Middle frontal gyrus (tissue), 1 donor: ENCODE data around the gene ITGAD.
A peak's percentile ranks its signal among the peaks of the same experiment; 100 is the strongest.

Source experiments
- DNase-seq: peaks from one replicate; pipeline ENCODE4 v3.0.0-alpha.2; 2015; ENCODE audit warnings: low spot score; ENCODE audit errors: extremely low spot score

The ITGAD gene

DNA sequence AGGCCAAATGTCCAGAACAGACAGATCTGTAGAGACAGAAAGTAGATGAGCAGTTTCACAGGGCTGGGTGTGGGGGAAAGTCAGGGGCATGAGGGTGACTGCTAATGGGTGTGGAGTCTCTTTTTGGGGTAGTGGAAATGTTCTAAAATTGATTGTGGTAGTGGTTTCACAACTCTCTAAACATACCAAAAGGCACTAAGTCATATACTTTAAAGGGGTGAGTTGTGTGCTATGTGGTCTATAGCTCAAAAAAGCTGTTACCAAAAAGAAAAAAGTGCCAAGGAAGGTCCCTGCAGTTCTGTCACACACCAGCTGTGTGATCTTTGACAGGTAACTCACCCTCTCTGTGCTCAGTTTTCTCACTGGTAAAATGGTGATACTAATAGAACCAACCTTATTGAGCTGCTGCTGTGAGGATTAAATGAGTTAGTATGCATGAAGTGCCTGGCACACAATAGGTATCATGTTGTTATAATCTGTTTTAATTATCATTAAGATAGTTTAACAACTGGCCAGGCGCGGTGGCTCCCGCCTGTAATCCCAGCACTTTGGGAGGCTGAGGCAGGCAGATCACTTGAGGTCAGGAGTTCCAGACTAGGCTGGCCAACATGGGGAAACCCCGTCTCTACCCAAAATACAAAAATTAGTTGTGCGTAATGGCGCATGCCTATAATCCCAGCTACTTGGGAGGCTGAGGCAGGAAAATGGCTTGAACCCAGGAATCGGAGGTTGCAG is 27.8 kb upstream of the ITGAD start:
- DNase-seq = no peak

DNA sequence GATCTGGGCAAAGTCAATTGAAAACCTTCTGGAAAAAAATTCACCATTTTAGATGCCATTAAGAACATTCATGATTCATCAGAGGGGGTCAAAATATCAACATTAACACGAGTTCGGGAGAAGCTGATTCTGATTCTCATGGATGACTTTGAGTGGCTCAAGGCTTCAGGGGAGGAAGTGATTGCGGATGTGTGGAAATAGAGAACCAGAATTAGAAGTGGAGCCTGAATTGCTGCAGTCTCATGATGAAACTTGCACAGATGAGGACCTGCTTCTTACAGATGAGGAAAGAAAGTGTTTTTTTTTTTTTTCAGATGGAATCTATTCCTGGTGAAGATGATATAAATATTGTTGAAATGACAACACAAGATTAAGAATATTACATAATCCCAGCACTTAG is 25.3 kb upstream of the ITGAD start:
- DNase-seq = no peak

DNA sequence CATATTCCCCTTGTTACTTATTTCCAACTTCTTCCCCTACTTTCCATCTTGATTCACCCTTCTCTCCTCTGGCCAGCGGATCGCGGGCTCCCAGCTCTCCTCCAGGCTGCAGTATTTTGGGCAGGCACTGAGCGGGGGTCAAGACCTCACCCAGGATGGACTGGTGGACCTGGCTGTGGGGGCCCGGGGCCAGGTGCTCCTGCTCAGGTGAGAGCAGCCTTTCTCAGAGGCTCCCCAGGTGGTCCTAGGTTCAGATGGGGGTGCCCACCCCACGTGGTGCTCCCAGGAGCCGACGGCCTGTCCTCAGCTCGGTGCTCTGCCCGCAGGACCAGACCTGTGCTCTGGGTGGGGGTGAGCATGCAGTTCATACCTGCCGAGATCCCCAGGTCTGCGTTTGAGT is 22.1 kb upstream of the ITGAD start:
- no peak for DNase-seq

DNA sequence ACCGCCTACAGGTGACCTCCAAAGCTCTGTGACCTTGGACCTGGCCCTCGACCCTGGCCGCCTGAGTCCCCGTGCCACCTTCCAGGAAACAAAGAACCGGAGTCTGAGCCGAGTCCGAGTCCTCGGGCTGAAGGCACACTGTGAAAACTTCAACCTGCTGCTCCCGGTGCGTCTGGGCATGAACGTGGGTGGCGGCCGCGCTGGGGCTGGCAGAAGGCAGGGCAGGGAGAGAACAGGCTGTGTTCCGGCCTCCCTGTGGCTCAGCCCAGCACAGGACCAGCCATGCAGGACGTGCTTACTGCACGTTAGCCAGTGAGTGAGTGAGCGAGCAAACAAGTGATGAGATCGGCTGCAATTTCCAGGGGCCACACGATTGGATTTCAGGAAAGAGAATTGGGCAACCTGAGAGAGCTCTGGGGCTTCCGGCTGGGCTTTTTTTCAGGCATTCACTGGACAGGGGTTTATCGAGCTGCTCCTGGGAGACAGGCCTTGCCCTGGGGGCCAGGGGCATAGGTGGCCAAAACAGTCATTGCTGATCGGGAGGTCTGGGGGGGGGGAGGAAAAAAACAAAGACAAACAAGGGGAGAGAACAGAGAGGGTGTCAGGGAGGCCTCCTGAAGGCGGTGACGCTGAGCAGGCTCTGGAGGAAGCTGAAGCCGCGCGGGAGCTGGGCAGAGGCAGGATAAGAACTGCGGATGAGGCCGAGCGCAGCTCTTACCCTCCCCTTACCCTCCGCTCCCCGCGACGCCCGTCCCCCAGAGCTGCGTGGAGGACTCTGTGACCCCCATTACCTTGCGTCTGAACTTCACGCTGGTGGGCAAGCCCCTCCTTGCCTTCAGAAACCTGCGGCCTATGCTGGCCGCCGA is 21.3 kb upstream of the ITGAD start:
- DNase-seq = no peak

DNA sequence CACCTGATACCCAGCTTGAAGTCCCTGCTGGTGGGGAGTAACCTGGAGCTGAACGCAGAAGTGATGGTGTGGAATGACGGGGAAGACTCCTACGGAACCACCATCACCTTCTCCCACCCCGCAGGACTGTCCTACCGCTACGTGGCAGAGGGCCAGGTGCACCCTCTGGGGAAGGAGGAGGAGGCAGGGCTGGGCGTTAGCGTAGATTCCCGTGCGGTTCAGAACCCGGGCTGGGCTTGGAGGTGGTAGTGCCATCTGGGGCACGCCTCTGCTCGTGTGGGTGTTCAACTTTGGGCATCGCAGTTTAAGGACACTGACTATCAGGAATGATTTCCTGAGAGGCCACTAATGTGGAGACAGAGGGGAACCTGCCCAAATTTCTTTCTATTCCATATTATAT is 19.9 kb upstream of the ITGAD start:
- no peak for DNase-seq

DNA sequence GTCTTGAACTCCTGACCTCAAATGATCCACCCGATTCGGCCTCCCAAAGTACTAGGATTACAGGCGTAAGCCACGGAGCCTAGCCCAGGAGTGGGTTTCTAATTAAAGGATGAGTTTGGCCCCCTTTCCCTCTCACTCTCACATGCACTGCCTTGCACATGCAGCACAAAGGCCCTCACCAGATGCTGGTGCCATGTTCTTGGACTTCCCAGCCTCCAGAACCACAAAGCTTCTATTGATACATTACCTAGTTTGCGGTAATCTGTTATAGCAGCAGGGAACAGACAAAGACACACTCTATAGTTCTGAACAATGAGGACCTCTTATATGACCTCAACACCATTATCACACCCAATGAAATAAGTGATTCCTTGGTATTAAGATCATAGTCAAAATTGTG is 17.9 kb upstream of the ITGAD start:
- DNase-seq = no peak

DNA sequence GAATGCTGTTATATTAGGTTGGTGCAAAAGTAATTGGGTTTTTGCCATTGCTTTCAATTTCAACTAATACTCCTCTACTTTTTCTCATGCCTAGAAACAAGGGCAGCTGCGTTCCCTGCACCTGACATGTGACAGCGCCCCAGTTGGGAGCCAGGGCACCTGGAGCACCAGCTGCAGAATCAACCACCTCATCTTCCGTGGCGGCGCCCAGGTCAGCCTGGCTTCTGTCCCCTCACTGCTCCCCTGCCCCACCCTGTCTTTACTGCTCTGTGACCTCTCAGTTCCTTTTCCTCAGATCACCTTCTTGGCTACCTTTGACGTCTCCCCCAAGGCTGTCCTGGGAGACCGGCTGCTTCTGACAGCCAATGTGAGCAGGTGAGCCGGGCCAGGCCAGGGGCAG is 16.4 kb upstream of the ITGAD start:
- DNase-seq = no peak

DNA sequence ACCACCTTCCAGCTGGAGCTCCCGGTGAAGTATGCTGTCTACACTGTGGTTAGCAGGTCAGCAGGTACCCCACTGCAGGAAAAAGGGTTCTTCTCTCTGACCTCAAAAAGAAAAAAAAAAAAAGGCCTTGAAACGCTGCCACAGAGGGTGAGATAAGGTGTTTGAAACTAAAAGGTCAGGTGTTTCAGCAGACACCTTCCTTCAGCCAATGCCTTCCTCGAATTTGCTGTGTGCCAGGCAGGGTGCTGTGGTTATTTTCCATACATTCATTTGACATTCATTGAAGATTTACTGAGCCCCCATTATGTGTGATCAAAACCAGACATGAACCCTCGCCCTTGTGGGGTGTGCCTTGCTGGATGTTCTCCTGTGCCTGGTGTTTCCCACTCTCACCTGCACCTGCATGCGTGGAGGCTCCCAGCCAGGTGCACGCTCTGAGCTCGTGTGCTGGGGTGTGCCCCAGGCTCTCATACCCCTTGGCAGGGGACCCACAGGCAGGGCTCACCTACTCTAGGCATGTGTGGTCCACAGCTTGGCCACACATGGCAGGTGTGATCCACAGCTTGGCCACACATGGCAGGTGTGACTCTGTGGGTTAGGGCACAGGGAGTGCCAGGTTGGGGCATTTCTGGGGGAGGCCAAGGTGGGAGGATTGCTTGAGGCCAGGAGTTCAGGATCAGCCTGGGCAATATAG is 15.8 kb upstream of the ITGAD start:
- DNase-seq = no peak

DNA sequence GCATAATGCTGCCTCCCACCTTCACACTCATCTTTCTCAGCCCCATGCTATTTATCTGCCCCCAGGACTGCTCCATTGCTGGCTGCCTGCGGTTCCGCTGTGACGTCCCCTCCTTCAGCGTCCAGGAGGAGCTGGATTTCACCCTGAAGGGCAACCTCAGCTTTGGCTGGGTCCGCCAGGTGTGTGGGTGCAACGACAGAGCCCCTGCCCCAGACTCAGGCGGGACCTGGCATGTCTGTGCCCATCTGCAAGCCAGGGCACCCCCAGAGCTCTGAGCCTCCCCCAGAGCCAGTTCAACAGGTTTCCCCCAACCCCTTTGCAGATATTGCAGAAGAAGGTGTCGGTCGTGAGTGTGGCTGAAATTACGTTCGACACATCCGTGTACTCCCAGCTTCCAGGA is 12.9 kb upstream of the ITGAD start:
- no peak for DNase-seq

DNA sequence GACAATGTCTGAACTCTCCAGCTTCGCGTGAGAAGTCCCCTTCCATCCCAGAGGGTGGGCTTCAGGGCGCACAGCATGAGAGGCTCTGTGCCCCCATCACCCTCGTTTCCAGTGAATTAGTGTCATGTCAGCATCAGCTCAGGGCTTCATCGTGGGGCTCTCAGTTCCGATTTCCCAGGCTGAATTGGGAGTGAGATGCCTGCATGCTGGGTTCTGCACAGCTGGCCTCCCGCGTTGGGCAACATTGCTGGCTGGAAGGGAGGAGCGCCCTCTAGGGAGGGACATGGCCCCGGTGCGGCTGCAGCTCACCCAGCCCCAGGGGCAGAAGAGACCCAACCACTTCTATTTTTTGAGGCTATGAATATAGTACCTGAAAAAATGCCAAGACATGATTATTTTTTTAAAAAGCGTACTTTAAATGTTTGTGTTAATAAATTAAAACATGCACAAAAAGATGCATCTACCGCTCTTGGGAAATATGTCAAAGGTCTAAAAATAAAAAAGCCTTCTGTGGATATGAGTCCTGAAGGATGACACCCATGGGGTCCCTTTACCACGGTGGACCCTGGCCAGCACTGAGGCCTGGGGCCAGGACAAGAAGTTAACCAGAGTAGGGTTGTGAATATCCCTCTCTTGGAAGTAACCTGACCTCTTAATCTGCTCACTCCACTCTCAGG is 10.5 kb upstream of the ITGAD start:
- DNase-seq = no peak

DNA sequence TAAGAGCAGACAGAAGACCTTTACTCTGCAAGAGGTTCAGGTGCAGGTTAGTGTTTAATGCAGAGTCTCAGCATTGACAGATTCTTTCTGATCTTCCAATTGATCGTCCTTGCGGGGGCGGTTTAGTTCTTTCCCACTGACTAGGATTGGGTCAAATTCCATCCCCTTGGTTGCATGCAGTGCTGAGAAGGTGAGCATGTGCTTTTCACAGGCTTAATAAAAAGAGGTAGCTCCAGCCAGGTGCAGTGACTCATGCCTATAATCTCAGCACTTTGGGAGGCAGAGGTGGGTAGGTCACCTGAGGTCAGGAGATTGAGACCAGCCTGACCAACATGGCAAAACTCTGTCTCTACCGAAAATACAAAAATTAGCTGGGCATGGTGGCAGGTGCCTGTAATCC is 7.5 kb upstream of the ITGAD start:
- no peak for DNase-seq

DNA sequence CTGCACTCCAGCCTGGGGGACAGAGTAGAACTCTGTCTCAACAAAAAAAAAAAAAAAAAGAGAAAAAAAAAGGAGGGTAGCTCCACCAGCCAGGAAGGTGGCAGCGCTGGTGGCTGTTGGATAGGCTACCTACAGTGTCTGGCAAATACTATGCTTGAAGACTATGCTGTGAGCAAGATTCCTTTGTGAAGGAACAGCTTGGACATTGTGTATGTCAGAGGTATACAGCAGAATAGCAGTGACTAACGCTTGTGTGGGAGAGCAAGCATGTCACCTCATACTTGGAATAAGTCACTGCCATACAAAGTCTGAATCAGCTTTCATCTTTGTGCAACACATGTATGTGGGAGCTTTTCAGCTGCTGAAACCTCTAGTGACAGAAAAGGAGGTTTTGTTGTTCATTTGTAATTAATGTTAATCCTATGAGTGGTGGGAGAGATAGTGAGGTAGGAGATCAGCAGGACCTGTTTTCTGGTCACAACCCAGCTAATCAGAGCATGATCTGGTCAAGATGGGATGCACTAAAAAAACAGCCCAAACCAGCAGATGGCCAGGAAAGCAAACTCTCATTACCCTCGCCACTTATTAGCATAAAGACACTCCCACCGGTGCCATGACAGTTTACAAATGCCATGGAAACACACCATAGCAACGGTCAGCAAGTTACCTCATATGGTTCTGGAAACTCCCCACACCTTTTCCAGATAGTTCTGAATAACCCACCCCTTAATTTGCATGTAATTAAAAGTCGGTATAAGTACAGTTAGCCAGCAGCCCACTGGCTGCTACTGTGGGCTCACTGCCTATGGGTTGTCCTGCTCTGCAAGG is 6.8 kb upstream of the ITGAD start:
- peak; percentile 18 for DNase-seq

DNA sequence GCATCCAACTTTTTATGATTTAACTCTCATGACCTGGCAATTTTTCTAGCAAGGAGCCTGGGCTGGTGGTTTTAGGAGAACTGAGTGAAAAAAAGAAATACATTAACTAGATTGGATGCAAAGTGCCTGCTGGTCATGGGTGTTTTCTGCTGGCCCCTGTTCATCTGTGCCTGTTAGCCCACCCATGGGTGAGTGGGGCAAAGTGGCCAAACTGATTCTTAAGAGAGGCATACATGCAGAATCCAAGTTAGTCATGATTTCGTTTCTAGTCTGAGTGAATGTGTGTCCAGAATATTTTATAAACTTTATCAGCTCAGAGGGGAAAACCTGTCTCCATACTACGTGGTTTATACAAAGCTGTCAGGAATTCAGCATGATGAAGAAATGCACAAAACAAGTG is 4.6 kb upstream of the ITGAD start:
- no peak for DNase-seq

DNA sequence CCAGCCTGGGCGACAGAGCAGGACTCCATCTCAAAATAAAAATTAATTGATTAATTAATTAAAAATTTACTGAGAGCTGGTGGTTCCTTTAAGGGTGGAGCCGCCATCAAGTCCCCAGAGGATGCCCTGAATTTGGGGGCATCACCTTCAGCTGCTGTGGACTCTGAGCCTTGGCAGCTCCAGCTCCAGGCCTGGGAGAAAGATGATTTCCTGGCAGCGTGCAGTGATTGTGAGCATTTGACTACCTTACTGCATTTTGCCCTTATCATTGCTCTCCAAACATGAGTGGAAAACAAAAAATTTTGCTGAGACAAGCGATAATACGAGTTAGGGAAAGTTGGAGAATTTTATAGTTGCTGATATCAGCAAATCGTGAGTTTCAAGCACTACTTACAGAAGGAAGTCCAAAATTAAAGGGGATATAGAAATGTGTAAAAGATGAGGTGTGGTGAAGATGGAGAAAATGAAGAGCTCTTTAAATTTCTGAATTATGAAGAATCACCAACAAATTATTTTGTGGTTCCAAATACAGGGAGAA is 2.6 kb upstream of the ITGAD start:
- no peak for DNase-seq

DNA sequence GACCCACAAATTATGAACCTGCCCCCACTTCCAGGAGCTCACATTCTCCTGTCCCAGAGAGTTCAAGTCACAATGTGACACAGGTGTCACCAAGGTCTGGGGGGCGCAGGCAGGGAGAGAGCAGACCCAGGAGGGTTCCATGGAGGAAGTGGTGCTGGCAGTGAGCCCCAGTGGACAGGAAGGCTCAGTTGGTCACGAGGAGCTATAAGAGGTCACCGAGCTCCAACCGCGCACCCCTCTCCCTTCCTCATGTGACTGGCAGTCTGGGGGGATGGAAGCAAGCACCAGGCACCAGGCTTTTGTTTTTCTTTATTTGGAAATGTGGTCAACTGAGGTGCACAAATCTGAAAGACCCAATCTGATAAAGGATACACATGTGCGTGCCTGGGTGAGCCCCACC is 2.5 kb downstream of the ITGAD start:
- DNase-seq = no peak

DNA sequence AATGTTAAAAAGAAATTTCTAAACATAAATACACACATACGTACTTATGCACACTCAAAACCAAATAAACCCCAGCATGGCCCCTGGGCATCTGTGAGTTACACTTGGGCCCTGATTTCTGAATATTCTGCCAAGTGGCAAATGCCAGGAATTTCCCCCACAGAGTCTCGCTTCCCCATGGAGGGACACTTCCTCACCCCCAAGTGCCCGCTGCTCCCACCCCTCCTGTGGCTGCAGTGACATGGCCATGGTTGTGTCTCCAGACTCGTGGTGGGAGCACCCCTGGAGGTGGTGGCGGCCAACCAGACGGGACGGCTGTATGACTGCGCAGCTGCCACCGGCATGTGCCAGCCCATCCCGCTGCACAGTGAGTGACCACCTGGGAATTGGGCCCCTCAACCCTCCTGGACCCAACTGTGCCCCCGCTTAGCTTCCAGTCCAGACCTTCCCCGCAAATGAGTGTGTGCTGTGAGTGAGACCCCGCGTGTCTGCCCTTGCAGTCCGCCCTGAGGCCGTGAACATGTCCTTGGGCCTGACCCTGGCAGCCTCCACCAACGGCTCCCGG is 4.0 kb downstream of the ITGAD start:
- no peak for DNase-seq

DNA sequence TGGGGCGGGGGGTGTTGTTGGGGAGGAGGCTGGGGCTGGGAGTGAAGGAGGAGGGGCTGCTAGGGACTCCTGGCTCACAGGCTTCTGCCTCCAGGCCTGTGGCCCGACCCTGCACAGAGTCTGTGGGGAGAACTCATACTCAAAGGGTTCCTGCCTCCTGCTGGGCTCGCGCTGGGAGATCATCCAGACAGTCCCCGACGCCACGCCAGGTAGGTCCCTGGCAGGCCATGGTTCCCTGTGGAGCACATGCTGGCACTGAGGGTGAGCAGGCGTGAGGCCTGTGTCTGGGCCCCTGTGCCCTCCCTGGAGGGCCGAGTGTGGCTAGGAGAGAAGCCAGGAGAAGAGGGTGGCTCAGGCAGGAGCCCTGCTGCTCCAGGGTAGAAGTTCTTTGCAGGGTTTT is 4.6 kb downstream of the ITGAD start:
- DNase-seq = no peak

DNA sequence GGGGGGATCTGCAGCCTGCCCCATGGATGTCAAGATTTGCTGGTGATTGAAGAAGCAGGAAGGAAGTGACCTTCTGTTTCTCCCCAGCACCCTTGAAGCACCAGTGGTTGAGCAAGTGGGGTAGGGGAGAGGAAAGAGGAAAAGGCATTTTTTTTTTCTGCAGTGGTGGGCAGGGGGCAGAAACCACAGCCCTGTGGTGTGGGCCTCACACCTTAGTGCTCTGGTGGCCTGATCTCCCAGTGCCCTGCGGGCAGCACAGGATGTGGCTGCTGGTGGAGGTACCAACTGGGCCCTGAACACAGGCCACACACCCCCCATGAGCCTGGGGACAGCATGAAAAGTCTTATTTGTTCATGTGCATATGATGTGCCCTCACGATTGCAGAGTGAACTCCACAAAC is 7.1 kb downstream of the ITGAD start:
- DNase-seq = no peak

DNA sequence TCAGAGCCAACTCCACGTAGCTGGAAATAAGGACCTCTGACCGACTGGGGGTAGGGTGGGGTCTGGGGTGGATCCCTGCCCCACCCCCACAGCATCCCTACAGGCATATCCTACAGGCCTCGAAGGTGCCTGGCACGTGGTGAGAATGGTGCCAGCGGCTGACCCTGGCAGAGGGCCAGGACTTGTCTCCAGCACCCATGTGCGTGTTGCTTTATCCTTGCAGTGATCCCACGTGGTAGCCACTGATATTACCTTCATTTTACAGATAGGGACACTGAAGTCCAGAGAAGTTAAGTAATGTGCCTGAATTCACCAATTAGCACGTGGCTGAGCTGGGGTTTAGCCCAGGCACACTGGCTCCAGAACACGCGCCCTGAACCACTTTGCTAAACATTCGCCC is 8.3 kb downstream of the ITGAD start:
- DNase-seq = no peak

DNA sequence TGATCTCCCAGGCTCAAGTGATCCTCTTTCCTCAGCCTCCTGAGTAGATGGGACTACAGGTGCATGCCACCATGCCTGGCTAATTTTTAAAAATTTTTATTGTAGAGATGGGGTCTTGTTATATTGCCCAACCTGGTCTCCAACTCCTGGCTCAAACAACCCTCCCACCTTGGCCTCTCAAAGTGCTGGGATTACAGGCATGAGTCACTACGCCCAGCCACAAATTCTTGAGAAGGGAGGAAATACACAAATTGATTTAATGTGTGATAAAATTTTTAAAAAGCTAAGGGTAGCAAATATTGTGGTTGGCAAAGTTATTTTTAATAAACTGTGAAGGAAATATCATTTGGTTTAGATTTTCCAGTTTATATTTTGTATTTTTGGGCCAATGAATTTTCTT is 9.6 kb downstream of the ITGAD start:
- DNase-seq = no peak
